GM21423 (cell line): ENCODE data around the gene C19orf67.

ENCODE experiments used
- ATAC-seq: cut with Tn5 transposase; IDR thresholded peaks from one replicate; pipeline ENCODE4 v1.9.1; 2021; ENCODE audit warnings: mild to moderate bottlenecking, moderate library complexity; ENCODE audit not compliant: unreplicated experiment

The C19orf67 gene

GRCh38 chr19:14031719-14032480 is 53.7 kb downstream of the C19orf67 start, which contains the start of gene IL27RA:
IL27RA (plus strand) TSS chr19:14031762; CDS start chr19:14031873, 111 bp downstream.
- peak; percentile 60 for ATAC-seq
